Activated T-helper 1 cell treated with anti-CD3 and anti-CD28 coated beads, Interleukin-2, amount 50 U/mL, for 16 hours (primary cell): ENCODE results near the gene ACTL6A.
"Not testable (repeated sequence)": the region's sequence is repeated elsewhere in the genome, so short reads cannot be mapped to it uniquely, and the experiment has no call there.

ENCODE experiments used
- DNase-seq, 2 donors: peaks; one replicate each; pipeline ENCODE4 v3.0.0-alpha.2; 2020; ENCODE audit warnings: low read depth in 1 of 2, low spot score in 1 of 2

The ACTL6A gene

DNA sequence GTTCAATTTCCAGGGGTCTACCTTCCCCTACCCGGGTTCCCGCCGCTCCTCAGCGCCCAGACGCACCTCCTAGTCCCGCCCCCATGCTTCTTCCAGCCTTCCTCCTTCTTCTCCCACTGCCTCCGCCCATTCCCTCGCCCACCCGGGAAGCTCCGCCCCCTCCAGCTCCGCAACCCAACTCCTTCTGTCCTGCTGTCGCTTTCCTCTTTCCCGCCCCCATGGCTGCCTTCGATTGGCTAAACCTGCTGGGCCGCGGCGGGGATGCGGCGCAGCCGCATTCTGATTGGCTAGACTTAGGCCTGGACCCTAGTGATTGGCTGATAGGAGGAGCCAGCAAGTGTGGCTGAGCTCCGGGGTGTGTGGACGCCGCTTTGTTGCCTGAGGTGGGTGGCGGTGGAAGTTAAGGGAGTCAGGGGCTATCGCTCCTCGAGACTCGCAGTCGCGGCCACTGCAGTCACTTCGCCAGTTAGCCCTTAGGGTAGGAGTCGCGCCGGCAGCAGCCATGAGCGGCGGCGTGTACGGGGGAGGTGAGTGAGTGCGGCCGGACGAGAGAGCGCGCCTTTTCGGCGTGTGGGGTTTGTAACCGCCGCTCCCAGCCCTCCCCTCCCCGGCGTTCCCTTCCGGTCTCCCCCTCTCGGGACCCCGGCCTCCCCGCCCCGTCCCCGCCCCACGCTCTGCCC is at the start of gene ACTL6A:
ACTL6A (plus strand) TSS at position 336 of the 680 bp plus-strand sequence; CDS start at position 503, 167 bp downstream.
- DNase-seq: peak; percentile 94 to 98

- DNase-seq: no peak
These were observed 48.9 kb upstream of the ACTL6A start for GRCh38 chr3:179513862-179514261.

DNA sequence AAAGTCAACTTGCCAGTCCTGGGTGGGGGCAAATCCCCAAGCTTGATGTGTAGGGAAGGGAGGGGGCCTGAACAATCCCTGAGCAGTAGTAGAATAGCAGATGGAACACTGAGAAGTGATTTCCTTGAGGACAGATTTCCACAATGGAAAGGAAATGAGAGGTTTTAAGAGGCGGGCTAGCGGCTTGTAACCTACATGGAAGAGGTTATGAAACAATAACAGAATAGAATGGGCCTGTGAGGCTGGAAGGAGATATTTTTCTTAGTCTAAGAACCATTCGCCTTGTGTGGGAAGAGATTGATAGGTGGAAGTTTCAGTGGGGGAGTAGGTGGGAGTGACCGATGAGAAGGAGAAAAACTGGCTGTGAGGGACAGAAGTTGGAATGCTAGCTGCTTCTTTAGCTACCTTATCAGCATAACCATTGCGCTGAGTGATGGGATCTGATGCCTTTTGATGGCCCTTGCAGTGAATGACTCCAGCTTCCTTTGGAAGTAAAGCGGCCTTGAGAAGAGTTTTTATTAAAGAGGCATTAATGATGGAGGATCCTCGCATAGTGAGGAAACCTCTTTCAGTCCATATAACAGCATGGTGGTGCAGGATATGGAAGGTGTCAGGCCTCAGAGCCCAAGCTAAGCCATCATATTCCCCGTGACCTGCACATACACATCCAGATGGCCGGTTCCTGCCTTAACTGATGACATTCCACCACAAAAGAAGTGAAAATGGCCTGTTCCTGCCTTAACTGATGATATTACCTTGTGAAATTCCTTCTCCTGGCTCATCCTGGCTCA is 46.1 kb upstream of the ACTL6A start:
- DNase-seq: not testable (repeated sequence)

DNA sequence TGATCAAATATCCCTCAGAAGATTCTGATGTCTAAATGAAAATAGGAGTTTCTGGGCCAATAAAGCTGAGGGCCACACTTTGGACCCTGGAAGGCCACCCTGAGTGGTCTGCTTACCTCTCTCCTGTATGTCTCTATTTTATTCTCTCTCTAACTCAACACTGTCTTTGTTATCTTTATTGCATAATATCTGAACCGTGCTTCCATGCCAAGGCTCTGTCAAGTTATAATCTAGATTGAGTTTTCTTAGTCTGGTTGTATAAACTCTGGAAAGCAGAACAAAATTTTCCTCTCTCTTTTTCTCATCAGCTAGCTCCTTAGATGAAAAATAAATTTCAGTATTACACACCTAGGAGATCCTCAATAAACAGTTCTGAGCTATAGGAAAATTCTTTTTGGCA is 36.2 kb upstream of the ACTL6A start:
- no peak for DNase-seq

GRCh38 chr3:179526989-179527391 is 35.7 kb upstream of the ACTL6A start:
- DNase-seq: no peak

- no peak for DNase-seq
These were observed 34.0 kb upstream of the ACTL6A start for GRCh38 chr3:179528772-179529171.

- DNase-seq: no peak
These were observed 31.1 kb upstream of the ACTL6A start for GRCh38 chr3:179531576-179531975.

DNA sequence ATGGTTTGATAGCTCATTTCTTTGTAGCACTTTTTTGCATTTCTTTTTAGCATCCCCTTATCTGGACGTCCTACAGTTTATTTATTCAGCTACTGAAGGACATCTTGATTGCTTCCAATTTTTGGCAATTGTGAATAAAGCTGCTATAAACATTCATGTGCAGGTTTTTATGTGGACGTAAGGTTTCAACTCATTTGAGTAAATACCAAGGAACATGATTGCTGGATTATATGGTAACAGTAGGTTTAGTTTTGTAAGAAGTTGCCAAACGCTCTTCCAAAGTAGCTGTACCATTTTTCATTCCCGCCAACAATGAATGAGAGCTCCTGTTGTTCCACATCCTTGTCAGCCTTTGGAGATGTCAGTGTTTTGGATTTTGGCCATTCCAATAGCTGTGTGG is 29.5 kb upstream of the ACTL6A start:
- no peak for DNase-seq

GRCh38 chr3:179536256-179536655 is 26.5 kb upstream of the ACTL6A start:
- DNase-seq: no peak

- DNase-seq: no peak
These were observed 21.6 kb upstream of the ACTL6A start for GRCh38 chr3:179541094-179541493.

DNA sequence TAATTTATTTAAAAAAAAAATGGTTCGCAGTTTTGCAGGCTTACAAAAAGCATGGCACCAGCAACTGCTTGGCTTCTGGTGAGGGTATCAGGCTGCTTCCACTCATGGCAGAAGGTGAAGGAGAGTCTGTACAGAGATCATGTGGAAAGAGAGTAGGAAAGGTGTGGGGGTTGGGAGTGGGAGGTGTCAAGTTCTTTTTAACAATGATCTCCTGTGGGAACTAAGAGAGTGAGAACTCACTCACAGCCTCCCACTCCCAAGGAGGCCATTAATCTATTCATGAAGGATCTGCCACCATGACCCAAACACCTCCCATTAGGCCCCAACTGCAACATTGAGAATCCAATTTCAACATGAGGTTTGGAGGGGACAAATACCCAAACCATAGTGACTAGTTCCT is 21.1 kb upstream of the ACTL6A start:
- DNase-seq: no peak

DNA sequence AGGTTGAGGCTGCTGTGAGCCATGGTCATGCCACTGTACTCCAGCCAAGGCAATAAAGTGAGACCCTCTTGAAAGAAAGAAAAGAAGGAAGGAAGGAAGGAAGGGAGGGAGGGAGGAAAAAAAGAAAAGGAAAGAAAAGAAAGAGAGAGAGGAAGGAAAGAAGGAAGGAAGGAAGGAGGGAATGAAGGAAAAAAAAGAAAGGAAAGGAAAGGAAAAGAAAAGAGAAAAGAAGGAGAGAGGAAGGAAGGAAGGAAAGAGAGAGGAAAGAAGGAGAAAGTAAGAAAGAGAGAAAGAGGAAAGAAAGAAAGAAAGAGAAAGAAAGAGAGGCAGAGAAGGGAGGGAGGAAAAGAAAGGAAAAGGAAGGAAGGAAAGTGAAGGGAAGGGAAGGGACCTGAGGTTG is 20.4 kb upstream of the ACTL6A start:
- no peak for DNase-seq

- DNase-seq: no peak
These were observed 17.6 kb upstream of the ACTL6A start for GRCh38 chr3:179544981-179545645.

GRCh38 chr3:179546814-179547241 is 15.9 kb upstream of the ACTL6A start:
- no peak for DNase-seq

DNA sequence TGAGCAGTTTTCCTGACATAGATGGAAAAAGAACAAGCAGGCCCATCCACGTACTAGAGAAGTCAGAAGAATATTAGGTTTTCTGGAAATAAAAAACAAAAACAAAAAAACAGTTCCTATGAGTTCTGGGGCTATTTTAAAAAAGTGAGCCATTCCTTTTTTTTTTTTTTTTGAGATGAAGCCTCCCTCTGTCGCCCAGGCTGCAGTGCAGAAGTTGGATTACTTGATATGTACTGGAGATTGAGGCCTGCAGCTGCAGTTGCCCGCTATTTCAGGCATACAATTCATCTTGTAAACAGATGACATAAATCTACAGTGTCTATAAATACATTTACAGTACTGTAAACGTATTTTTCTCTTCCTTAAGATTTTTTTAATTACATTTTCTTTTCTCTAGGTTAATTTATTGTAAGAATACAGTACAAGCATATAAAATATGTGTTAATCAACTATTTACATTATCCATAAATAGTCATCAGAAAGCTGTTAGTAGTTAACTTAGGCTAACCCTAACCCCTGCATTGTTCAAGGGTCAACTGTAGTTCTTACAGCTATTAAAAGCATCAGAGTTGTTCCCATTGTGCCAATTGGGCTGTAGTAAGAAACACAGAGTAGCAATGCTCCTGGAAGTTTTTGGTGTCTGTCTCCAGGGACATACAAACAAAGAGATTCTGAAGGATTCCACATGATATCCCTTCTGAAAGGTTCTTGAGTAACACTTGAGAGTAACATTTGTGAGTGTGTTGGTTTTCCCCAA is 11.2 kb upstream of the ACTL6A start:
- no peak for DNase-seq

DNA sequence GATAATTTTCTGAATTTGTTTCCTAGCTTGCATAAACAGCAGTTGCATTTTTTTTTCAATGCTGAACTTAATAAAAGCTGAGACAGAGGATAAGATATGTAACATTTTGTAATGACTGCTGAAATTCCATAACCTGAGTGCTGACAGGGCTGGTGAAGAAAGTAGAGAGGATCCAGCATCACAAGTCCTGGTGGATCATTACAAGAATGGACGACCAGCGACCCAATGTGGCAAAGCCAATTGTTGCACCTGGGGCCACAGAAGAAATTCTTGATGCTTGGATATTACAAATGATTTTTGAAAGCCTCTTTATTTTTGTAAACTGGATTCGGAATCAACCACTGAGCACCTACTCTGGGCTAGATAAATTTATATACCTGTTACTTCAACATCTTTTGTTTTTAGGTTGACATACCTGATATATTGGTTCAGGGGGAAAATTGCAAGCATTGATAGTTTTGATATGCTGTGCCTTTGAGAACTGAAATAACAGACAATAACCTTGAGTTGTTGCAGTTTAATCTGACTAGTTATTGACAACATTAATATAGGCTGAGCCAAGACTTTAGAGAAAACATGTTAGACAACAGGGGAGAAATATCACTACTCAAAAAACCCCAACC is 3.9 kb upstream of the ACTL6A start:
- peak in 1 of 2 donors; percentile 4 for DNase-seq

- DNase-seq: no peak
These were observed 1.9 kb upstream of the ACTL6A start for GRCh38 chr3:179560791-179561190.

- DNase-seq: peak; percentile 32 to 44
These were observed 601 bp downstream of the ACTL6A start for GRCh38 chr3:179563271-179563783.

- DNase-seq: no peak
These were observed 2.8 kb downstream of the ACTL6A start for GRCh38 chr3:179565496-179565895.

GRCh38 chr3:179580992-179581391 is 18.3 kb downstream of the ACTL6A start:
- DNase-seq: no peak

DNA sequence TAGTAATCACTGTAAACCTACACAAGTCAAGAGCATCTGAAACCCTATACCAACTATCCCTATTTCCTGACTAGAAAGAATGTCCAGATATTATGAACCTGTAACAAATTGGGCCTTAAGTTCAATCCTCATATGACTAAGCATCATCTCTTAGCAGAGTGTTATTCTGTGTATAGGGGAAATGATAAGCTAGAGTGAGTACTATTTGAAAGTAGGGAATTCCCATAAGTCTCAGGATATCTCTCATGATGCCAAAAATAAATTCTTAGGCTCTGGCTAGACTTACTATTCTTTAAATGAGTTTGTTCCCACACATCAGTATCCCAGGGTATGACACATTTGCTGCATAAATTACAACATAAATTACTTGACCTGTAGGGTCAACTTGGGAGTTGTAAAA is 26.4 kb downstream of the ACTL6A start:
- no peak for DNase-seq
